Fibroblast of the aortic adventitia (primary cell): Measurements from ENCODE around the gene CCDC169. TPM values are rescaled to one million over a fixed set of nuclear protein-coding genes. Genes with fewer than 3 reads are reported as not detected.
A peak's percentile ranks its signal among the peaks of the same experiment; 100 is the strongest.

ENCODE experiments used
- DNase-seq: peaks from one replicate; pipeline ENCODE4 v3.0.0-alpha.2; 2010; ENCODE audit warnings: low read depth
- H3K4me3 ChIP-seq: 2 replicates; pipeline ENCODE4 v1.5.1; 2011; ENCODE audit warnings: low read depth, mild to moderate bottlenecking, control low read depth, low read length, moderate library complexity
- small RNA-seq: library from RNA; depleted of rRNA; stranded (forward); fragments of <200 nt; gene quantifications from one replicate; pipeline ENCODE3, GENCODE V24; 2012
- total RNA-seq: library from RNA; depleted of rRNA; stranded (reverse); fragments of >200 nt; gene quantifications from 2 replicates; pipeline ENCODE4 v1.2.3, GENCODE V29; 2012; ENCODE audit warnings: low replicate concordance
- TF ChIP-seq, protein P1 (sequence below): IDR thresholded peaks from 2 replicates; pipeline ENCODE4 v1.5.1; 2011; ENCODE audit warnings: mild to moderate bottlenecking, low read length, control low read depth, inconsistent platforms; ENCODE audit not compliant: insufficient read depth

Gene CCDC169
- total RNA-seq, 1 donor: 4.1 TPM

DNA sequence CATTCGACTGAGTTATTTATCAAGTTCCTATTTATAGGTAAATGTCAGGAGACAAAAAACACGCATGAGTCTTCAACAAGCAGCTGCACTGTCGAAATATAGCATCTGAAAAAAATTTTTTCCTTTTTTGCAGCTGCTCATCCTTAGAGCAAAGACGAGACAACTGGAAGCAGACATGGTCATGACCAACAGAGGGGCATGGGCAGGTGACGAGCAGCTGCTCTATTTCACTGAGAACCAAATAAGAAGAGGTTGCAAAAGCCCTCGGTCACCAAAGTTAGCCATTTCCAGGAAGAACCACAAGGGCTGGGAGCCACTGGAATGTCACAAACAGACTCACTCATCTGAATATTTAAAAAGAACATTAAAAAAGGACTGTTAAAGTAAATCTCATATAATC is 105.4 kb downstream of the CCDC169 start:
- TF ChIP-seq, protein P1, sequence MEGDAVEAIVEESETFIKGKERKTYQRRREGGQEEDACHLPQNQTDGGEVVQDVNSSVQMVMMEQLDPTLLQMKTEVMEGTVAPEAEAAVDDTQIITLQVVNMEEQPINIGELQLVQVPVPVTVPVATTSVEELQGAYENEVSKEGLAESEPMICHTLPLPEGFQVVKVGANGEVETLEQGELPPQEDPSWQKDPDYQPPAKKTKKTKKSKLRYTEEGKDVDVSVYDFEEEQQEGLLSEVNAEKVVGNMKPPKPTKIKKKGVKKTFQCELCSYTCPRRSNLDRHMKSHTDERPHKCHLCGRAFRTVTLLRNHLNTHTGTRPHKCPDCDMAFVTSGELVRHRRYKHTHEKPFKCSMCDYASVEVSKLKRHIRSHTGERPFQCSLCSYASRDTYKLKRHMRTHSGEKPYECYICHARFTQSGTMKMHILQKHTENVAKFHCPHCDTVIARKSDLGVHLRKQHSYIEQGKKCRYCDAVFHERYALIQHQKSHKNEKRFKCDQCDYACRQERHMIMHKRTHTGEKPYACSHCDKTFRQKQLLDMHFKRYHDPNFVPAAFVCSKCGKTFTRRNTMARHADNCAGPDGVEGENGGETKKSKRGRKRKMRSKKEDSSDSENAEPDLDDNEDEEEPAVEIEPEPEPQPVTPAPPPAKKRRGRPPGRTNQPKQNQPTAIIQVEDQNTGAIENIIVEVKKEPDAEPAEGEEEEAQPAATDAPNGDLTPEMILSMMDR: no peak
- no peak for DNase-seq
- no peak overlapping the region for H3K4me3 ChIP-seq

DNA sequence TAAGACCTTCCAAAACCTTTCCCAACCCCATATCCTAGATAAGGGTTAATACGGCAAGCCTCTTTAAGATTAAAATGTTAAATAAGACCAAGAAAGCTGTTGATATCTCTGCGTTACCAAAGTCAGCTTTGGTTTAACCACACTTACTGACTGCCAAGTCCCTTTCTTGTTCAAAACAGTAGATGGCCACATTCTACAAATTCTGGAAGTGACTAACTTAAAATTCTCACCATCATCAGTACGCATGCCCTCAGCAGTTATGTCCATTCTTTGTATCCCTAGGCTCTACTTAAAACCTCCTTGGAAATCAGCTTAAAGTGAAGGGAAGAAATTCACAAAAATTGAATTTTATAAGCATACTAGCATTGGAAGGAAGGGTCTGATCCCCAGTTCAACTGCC is 106.8 kb downstream of the CCDC169 start:
- TF ChIP-seq, protein P1: no peak
- peak; percentile 49 for DNase-seq
- no peak overlapping the region for H3K4me3 ChIP-seq

DNA sequence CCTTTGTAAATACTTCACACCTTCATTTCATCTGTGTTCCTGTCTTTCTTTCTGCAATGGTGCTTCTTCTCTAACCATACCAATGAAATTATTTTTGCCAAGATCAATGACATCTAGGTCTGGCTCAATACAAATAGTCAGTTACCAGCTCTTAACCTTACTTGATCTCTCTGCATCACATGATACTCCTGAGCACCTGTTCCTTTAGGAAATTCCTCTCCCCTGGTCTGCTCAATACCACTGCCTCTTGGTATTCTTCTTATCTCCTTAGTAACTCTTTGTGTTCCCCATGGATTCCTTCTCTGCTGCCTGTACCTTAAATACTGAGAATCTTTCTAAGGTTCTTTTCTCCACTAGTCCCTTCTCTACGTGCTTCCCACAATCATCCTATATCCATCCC is 109.2 kb downstream of the CCDC169 start:
- TF ChIP-seq, protein P1: no peak
- no peak overlapping the region for H3K4me3 ChIP-seq
- DNase-seq: no peak

DNA sequence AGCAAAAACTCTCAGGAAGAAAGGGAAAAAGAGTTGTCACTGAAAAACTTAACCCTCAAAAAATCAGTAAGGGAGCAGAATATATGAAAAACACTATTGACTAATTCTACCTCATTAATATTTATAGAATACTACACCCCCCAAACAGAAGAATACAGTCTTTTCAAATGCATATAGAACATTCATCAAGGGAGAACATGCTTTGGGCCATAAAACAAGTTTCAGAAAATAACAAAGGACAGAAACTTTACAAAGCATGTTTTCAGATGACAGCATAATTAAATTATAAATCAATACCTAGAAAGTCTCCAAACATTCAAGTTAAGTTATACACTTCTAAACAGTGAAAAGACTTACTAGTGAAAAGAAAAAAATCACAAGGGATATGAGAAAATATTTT is 113.7 kb downstream of the CCDC169 start:
- TF ChIP-seq, protein P1: no peak
- DNase-seq: no peak
- H3K4me3 ChIP-seq: no peak overlapping the region

Small RNA genes within 50 kb of the gene (small RNA-seq; reads per million reads assigned to genes)
- gene RNU6-71P: not detected

Other genes starting within 250 kb of the CCDC169 start
- 67.8 and 80.0 TPM in 2 replicates for gene DCLK1, start 166.4 kb downstream of the CCDC169 start, total RNA-seq
- gene SOHLH2, start 83.3 kb downstream of the CCDC169 start, total RNA-seq: 1.6 and 1.7 TPM in 2 replicates
- 62.7 and 95.4 TPM in 2 replicates for gene SPART, start 48.6 kb upstream of the CCDC169 start, total RNA-seq
- gene CCNA1, start 134.7 kb upstream of the CCDC169 start, total RNA-seq: 0.09 TPM in 1 of 2 replicates, not detected in the other